Trophoblast cell (in vitro differentiated cells and primary cell): ENCODE measurements around the gene NOL3.

Experiments used
- DNase-seq, 2 donors: peaks; one replicate each; pipeline ENCODE4 v3.0.0-alpha.2; 2016
- H2AFZ ChIP-seq: 2 replicates; pipeline ENCODE4 v1.6.1; 2013; ENCODE audit warnings: low read length, moderate library complexity, mild to moderate bottlenecking; ENCODE audit not compliant: insufficient read depth, poor library complexity
- H2AK5ac ChIP-seq: 2 replicates; pipeline ENCODE4 v1.6.1; 2013; ENCODE audit warnings: mild to moderate bottlenecking, low read length
- H2BK120ac ChIP-seq: 2 replicates; pipeline ENCODE4 v1.6.1; 2013; ENCODE audit warnings: low read length, mild to moderate bottlenecking, moderate library complexity; ENCODE audit not compliant: insufficient read depth, poor library complexity
- H2BK12ac ChIP-seq: 2 replicates; pipeline ENCODE4 v1.6.1; 2013; ENCODE audit warnings: mild to moderate bottlenecking, low read length, moderate library complexity
- H2BK5ac ChIP-seq: 2 replicates; pipeline ENCODE4 v1.6.1; 2013; ENCODE audit warnings: low read length, low read depth, moderate library complexity, mild to moderate bottlenecking; ENCODE audit not compliant: poor library complexity
- H3K14ac ChIP-seq: 2 replicates; pipeline ENCODE4 v1.6.1; 2013; ENCODE audit warnings: mild to moderate bottlenecking, low read length
- H3K18ac ChIP-seq: 2 replicates; pipeline ENCODE4 v1.6.1; 2013; ENCODE audit warnings: mild to moderate bottlenecking, low read length
- H3K23ac ChIP-seq: 2 replicates; pipeline ENCODE4 v1.6.1; 2013; ENCODE audit warnings: low read length
- H3K27ac ChIP-seq: 2 replicates; pipeline ENCODE4 v1.5.1; 2013; ENCODE audit warnings: low read depth, mild to moderate bottlenecking, inconsistent platforms, low read length, moderate library complexity
- H3K27me3 ChIP-seq: 2 replicates; pipeline ENCODE4 v1.6.1; 2013; ENCODE audit warnings: inconsistent platforms, mild to moderate bottlenecking, low read length, moderate library complexity; ENCODE audit not compliant: insufficient read depth
- H3K36me3 ChIP-seq, 2 experiments: 1 replicate in 1 of 2; 2 replicates in 1 of 2; pipeline ENCODE4 v1.6.1; 2013; ENCODE audit warnings: low read length in 2 of 2, mild to moderate bottlenecking in 2 of 2, moderate library complexity in 1 of 2; ENCODE audit not compliant: insufficient read depth in 2 of 2, control insufficient read depth in 1 of 2
- H3K4ac ChIP-seq: 2 replicates; pipeline ENCODE4 v1.6.1; 2013; ENCODE audit warnings: low read depth, mild to moderate bottlenecking, low read length, moderate library complexity
- H3K4me1 ChIP-seq, 2 experiments: 1 replicate in 1 of 2; 2 replicates in 1 of 2; pipeline ENCODE4 v1.6.1; 2013; ENCODE audit warnings: low read length in 2 of 2, mild to moderate bottlenecking in 2 of 2, moderate library complexity in 1 of 2; ENCODE audit not compliant: insufficient read depth in 2 of 2, control insufficient read depth in 1 of 2
- H3K4me2 ChIP-seq: 2 replicates; pipeline ENCODE4 v1.6.1; 2013; ENCODE audit warnings: inconsistent platforms, mild to moderate bottlenecking, low read length, moderate library complexity
- H3K4me3 ChIP-seq: 2 replicates; pipeline ENCODE4 v1.5.1; 2013; ENCODE audit warnings: mild to moderate bottlenecking, low read depth, low read length, inconsistent platforms
- H3K79me1 ChIP-seq: one replicate; pipeline ENCODE4 v1.6.1; 2013; ENCODE audit warnings: low read length
- H3K79me2 ChIP-seq: 2 replicates; pipeline ENCODE4 v1.6.1; 2013; ENCODE audit warnings: low read length, mild to moderate bottlenecking; ENCODE audit not compliant: control insufficient read depth, insufficient read depth, poor library complexity
- H3K9ac ChIP-seq: 2 replicates; pipeline ENCODE4 v1.6.1; 2013; ENCODE audit warnings: mild to moderate bottlenecking, low read length
- H3K9me3 ChIP-seq: 2 replicates; pipeline ENCODE4 v1.6.1; 2013; ENCODE audit warnings: low read depth, mild to moderate bottlenecking, control low read depth, inconsistent platforms, low read length; ENCODE audit not compliant: insufficient read depth
- H4K12ac ChIP-seq: 2 replicates; pipeline ENCODE4 v1.6.1; 2013; ENCODE audit warnings: low read depth, mild to moderate bottlenecking, low read length, moderate library complexity
- H4K8ac ChIP-seq: 2 replicates; pipeline ENCODE4 v1.6.1; 2013; ENCODE audit warnings: low read depth, mild to moderate bottlenecking, low read length, moderate library complexity
- H4K91ac ChIP-seq: one replicate; pipeline ENCODE4 v1.6.1; 2013; ENCODE audit warnings: low read depth, mild to moderate bottlenecking, low read length, moderate library complexity
- WGBS: extraction: QIAGEN DNeasy Blood & Tissue Kit; methylation state at CpG from one replicate; pipeline ENCODE4 v1.1.7; 2013; ENCODE audit warnings: missing lambda C conversion rate; ENCODE audit not compliant: insufficient read length, insufficient coverage; ENCODE audit errors: extremely low coverage; 5-methylcytosine and 5-hydroxymethylcytosine counted together

Gene NOL3

DNA sequence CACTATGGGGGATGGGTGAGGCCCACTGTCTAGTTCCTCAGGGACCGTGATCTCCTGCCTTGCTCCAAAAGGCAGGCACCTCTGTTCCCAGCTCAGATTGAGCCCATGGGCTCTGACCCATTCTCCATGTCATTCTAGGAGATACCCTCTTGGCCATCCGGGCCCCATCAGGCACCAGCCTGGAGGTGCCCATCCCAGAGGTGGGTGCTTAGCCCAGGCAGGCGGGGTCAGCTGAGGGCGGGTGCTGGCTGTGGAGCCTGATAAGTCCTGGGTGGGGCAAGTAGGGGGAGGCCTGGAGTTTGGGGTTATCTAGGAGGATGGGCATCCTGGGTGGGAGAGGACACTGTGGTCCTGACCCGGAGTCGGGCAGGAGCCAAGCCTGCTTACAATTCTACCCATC, 23.9 kb downstream of the NOL3 start:
- no CpG with 5 or more reads among the region's 6 CpGs for WGBS
- H3K4me3 ChIP-seq = no peak overlapping the region
- no peak overlapping the region for H3K4ac ChIP-seq
- peaks cover 10% of the 10 kb centered on the region for H3K79me2 ChIP-seq
- H4K12ac ChIP-seq = no peak overlapping the region
- no peak overlapping the region for H3K18ac ChIP-seq
- H2BK120ac ChIP-seq = no peak overlapping the region
- H4K91ac ChIP-seq = no peak overlapping the region
- H2AK5ac ChIP-seq = no peak overlapping the region
- DNase-seq = no peak
- no peak overlapping the region for H3K27ac ChIP-seq
- H3K4me1 ChIP-seq = peaks cover 15 to 29% of the 10 kb centered on the region in 2 experiments
- no peaks in the 10 kb centered on the region for H3K27me3 ChIP-seq
- no peak overlapping the region for H2BK12ac ChIP-seq
- H3K9ac ChIP-seq = no peak overlapping the region
- H3K79me1 ChIP-seq = peaks cover 13% of the 10 kb centered on the region
- no peak overlapping the region for H2BK5ac ChIP-seq
- H4K8ac ChIP-seq = no peak overlapping the region
- no peak overlapping the region for H3K4me2 ChIP-seq
- no peak overlapping the region for H3K23ac ChIP-seq
- peaks cover 51 to 52% of the 10 kb centered on the region in 2 experiments for H3K36me3 ChIP-seq
- no peaks in the 10 kb centered on the region for H3K9me3 ChIP-seq
- no peak overlapping the region for H3K14ac ChIP-seq
- no peak overlapping the region for H2AFZ ChIP-seq

DNA sequence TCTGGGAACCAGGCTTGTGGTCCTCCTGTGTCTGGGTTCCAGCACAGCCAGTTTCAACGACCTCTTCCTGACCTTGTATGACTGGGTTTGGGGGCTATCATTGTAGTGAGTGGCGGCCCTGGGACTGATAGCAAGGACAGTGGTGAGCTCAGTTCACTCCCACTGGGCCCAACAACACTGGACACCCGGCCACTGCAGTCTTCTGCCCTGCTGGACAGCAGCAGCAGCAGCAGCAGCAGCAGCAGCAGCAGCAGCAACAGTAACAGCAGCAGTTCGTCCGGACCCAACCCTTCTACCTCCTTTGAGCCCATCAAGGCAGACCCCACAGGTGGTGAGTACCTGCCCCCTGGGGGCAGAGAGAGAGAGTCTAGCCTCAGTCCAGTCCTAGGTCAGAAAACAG, 25.3 kb downstream of the NOL3 start:
- no CpG with 5 or more reads among the region's 5 CpGs for WGBS
- Histone ChIP-seq H3K14ac (no peak overlapping the region), H2BK120ac (no peak overlapping the region), H3K79me2 (peaks cover 10% of the 10 kb centered on the region), H2AFZ (no peak overlapping the region), H2BK12ac (no peak overlapping the region), H3K9ac (no peak overlapping the region), H4K91ac (no peak overlapping the region), H3K27me3 (no peaks in the 10 kb centered on the region), H3K4ac (no peak overlapping the region), H3K18ac (no peak overlapping the region), H3K4me3 (no peak overlapping the region), H3K27ac (no peak overlapping the region), H3K23ac (no peak overlapping the region), H3K79me1 (peaks cover 13% of the 10 kb centered on the region), H3K9me3 (no peaks in the 10 kb centered on the region), H3K36me3 (peaks cover 54 to 55% of the 10 kb centered on the region in 2 experiments), H3K4me1 (peaks cover 21 to 34% of the 10 kb centered on the region in 2 experiments), H4K12ac (no peak overlapping the region), H2BK5ac (no peak overlapping the region), H3K4me2 (no peak overlapping the region), H2AK5ac (no peak overlapping the region), H4K8ac (no peak overlapping the region)
- DNase-seq = no peak

DNA sequence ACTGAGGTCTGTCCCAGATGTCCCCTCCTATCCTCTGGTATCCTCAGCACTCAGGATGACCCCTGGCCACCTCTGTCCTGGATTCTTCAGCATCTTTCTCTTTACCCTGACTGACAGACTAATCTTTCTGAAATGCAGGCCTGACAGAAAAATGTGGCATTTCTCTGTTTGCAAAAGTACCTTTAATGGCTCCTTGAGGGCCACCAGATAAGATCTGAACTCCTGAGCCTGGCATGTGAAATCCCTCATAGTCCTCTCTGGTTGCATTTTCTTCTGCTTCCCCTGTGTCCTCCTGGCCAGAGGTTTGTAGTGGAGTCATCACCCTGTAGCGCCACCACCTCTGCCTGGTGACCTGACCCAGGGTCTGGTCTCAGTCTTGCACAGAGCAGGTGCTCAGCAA, 26.5 kb downstream of the NOL3 start:
- H2BK5ac ChIP-seq = no peak overlapping the region
- no peak overlapping the region for H4K91ac ChIP-seq
- H3K4me3 ChIP-seq = no peak overlapping the region
- peaks cover 10% of the 10 kb centered on the region for H3K79me2 ChIP-seq
- no peak overlapping the region for H2BK120ac ChIP-seq
- H3K27me3 ChIP-seq = no peaks in the 10 kb centered on the region
- H3K9ac ChIP-seq = no peak overlapping the region
- peaks cover 61 to 64% of the 10 kb centered on the region in 2 experiments for H3K36me3 ChIP-seq
- no peaks in the 10 kb centered on the region for H3K9me3 ChIP-seq
- H3K4me2 ChIP-seq = no peak overlapping the region
- no peak overlapping the region for H2BK12ac ChIP-seq
- H2AFZ ChIP-seq = no peak overlapping the region
- no peak overlapping the region for H3K14ac ChIP-seq
- H3K23ac ChIP-seq = no peak overlapping the region
- peaks cover 21 to 30% of the 10 kb centered on the region in 2 experiments for H3K4me1 ChIP-seq
- no peak overlapping the region for H3K18ac ChIP-seq
- no peak overlapping the region for H4K8ac ChIP-seq
- WGBS = no CpG with 5 or more reads among the region's 1 CpG
- peak; percentile 88 to 97 for DNase-seq
- no peak overlapping the region for H3K4ac ChIP-seq
- H3K27ac ChIP-seq = no peak overlapping the region
- no peak overlapping the region for H2AK5ac ChIP-seq
- H3K79me1 ChIP-seq = peaks cover 13% of the 10 kb centered on the region
- H4K12ac ChIP-seq = no peak overlapping the region

DNA sequence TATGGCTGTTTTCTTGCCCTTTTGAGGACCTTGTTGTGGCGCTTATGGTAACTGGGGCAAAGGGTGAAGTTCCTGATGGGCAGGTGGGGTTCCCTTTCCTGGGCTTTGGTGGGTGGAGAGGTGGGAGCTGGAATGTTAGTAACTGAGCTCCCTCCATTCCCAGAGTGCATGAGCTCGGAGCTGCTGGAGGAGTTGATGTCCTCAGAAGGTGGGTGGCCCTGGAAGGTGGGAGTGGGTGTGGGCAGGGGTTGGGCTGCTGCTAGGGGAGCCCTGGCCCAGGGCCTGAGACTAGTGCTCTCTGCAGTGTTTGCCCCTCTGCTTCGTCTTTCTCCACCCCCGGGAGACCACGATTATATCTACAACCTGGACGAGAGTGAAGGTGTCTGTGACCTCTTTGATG, 27.4 kb downstream of the NOL3 start:
- no peak overlapping the region for H3K23ac ChIP-seq
- no peak overlapping the region for H3K4ac ChIP-seq
- no peak overlapping the region for H4K12ac ChIP-seq
- no CpG with 5 or more reads among the region's 6 CpGs for WGBS
- peaks cover 19 to 27% of the 10 kb centered on the region in 2 experiments for H3K4me1 ChIP-seq
- no peaks in the 10 kb centered on the region for H3K9me3 ChIP-seq
- peaks cover 8% of the 10 kb centered on the region for H3K79me1 ChIP-seq
- H4K91ac ChIP-seq = no peak overlapping the region
- no peak overlapping the region for H4K8ac ChIP-seq
- no peak overlapping the region for H2BK12ac ChIP-seq
- peaks cover 3% of the 10 kb centered on the region for H3K79me2 ChIP-seq
- no peak overlapping the region for H2AFZ ChIP-seq
- no peak overlapping the region for H2BK5ac ChIP-seq
- no peak overlapping the region for H2AK5ac ChIP-seq
- no peak for DNase-seq
- no peak overlapping the region for H3K27ac ChIP-seq
- H3K27me3 ChIP-seq = no peaks in the 10 kb centered on the region
- peaks cover 69 to 72% of the 10 kb centered on the region in 2 experiments for H3K36me3 ChIP-seq
- H3K4me2 ChIP-seq = no peak overlapping the region
- H3K14ac ChIP-seq = no peak overlapping the region
- H3K18ac ChIP-seq = no peak overlapping the region
- H3K4me3 ChIP-seq = no peak overlapping the region
- no peak overlapping the region for H3K9ac ChIP-seq
- no peak overlapping the region for H2BK120ac ChIP-seq
